Keratinocyte (primary cell): Measurements from ENCODE around the gene IFT81. TPM values are rescaled to one million over a fixed set of nuclear protein-coding genes. Genes with fewer than 3 reads are reported as not detected.
A peak's percentile ranks its signal among the peaks of the same experiment; 100 is the strongest.

ENCODE experiments used
- DNase-seq: peaks from one replicate; pipeline ENCODE4 v3.0.0-alpha.2; 2011; ENCODE audit warnings: low read depth, missing footprints, low spot score
- FAIRE-seq: peaks from 2 replicates; lab custom pipeline; 2011; peaks lifted over from hg19 to GRCh38; lab: Jason Lieb, UNC
- H2AFZ ChIP-seq: 2 replicates; pipeline ENCODE4 v1.6.0; 2012; ENCODE audit warnings: low read length, control low read depth, inconsistent platforms; ENCODE audit not compliant: control insufficient read depth
- H3K27ac ChIP-seq: 2 replicates; pipeline ENCODE4 v1.5.1; 2011; ENCODE audit warnings: low read length; ENCODE audit not compliant: control insufficient read depth, insufficient read depth
- H3K27me3 ChIP-seq: 3 replicates; pipeline ENCODE4 v1.6.0; 2011; ENCODE audit warnings: low read length; ENCODE audit not compliant: control insufficient read depth, insufficient read depth; ENCODE audit errors: extremely low read depth
- H3K36me3 ChIP-seq, 2 experiments: 2 replicates in 1 of 2; 3 replicates in 1 of 2; pipeline ENCODE4 v1.5.1; 2011; ENCODE audit warnings: low read length in 2 of 2, mild to moderate bottlenecking in 1 of 2; ENCODE audit not compliant: control insufficient read depth in 2 of 2, insufficient read depth in 2 of 2; ENCODE audit errors: extremely low read depth in 1 of 2
- H3K4me1 ChIP-seq: 3 replicates; pipeline ENCODE4 v1.5.1; 2011; ENCODE audit warnings: low read length; ENCODE audit not compliant: control insufficient read depth, insufficient read depth; ENCODE audit errors: extremely low read depth
- H3K4me2 ChIP-seq: 3 replicates; pipeline ENCODE4 v1.6.0; 2011; ENCODE audit warnings: low read depth, low read length; ENCODE audit not compliant: control insufficient read depth, insufficient read depth; ENCODE audit errors: extremely low read depth
- H3K4me3 ChIP-seq, 3 experiments: fragments of 200-600 bp in 1 of 3; sonication (generic) in 1 of 3; 2 replicates in 2 of 3; 3 replicates in 1 of 3; pipeline ENCODE4 v1.5.1; 2011 to 2016; ENCODE audit warnings: low read length in 3 of 3, mild to moderate bottlenecking in 3 of 3, control low read depth in 2 of 3, inconsistent platforms in 1 of 3, low read depth in 1 of 3, mixed read lengths in 1 of 3, mixed run types in 1 of 3, moderate library complexity in 1 of 3; ENCODE audit not compliant: control insufficient read depth in 2 of 3, insufficient read depth in 2 of 3; ENCODE audit errors: extremely low read depth in 1 of 3
- H3K79me2 ChIP-seq: 2 replicates; pipeline ENCODE4 v1.6.0; 2012; ENCODE audit warnings: low read length; ENCODE audit not compliant: control insufficient read depth, insufficient read depth
- H3K9ac ChIP-seq: 3 replicates; pipeline ENCODE4 v1.6.0; 2011; ENCODE audit warnings: low read length; ENCODE audit not compliant: control insufficient read depth, insufficient read depth; ENCODE audit errors: extremely low read depth
- H3K9me1 ChIP-seq: 3 replicates; pipeline ENCODE4 v1.6.0; 2011; ENCODE audit warnings: low read length; ENCODE audit not compliant: control insufficient read depth, insufficient read depth; ENCODE audit errors: extremely low read depth
- H3K9me3 ChIP-seq: 2 replicates; pipeline ENCODE4 v1.5.1; 2012; ENCODE audit warnings: low read depth, low read length; ENCODE audit not compliant: control insufficient read depth
- H4K20me1 ChIP-seq: 3 replicates; pipeline ENCODE4 v1.6.0; 2011; ENCODE audit warnings: low read length; ENCODE audit not compliant: control insufficient read depth, insufficient read depth; ENCODE audit errors: extremely low read depth
- EZH2 ChIP-seq: IDR thresholded peaks from one replicate; pipeline ENCODE4 v1.6.1; 2012; ENCODE audit warnings: inconsistent platforms, mild to moderate bottlenecking, low read length, moderate library complexity
- dilution Hi-C: fragments of 300-500 bp; cut with MboI; formaldehyde crosslinking; loops from one replicate; pipeline ENCODE4 v1.7.0; 2020; ENCODE audit warnings: low sequenced_read_pairs; ENCODE audit not compliant: extremely low pct_ligation_motif_present
- polyA plus RNA-seq, 5 experiments: library from polyadenylated mRNA; depleted of rRNA in 3 of 5; stranded (reverse) in 3 of 5; stranded (forward) in 1 of 5; unstranded in 1 of 5; fragments of >200 nt; gene quantifications; 1 replicate in 1 of 5; 2 replicates in 3 of 5; 3 replicates in 1 of 5; pipeline versions ENCODE4 v1.2.1 to v1.2.3, GENCODE V29; 2011 to 2012; ENCODE audit warnings: missing spikeins in 2 of 5, low read depth in 1 of 5, low replicate concordance in 1 of 5
- TF ChIP-seq, protein P1 (sequence below), 3 experiments: IDR thresholded peaks in 1 of 3; conservative IDR thresholded peaks in 1 of 3; optimal IDR thresholded peaks in 1 of 3; 2 replicates in 2 of 3; 3 replicates in 1 of 3; pipeline versions ENCODE3 to v1.5.1; 2011; ENCODE audit warnings: low read length in 3 of 3, mild to moderate bottlenecking in 3 of 3, moderate library complexity in 2 of 3, control low read depth in 1 of 3, inconsistent platforms in 1 of 3; ENCODE audit not compliant: insufficient read depth in 2 of 3; ENCODE audit errors: extremely low read depth in 1 of 3

Gene IFT81
- polyA plus RNA-seq, 1 donor (not counting 4 experiments of a cell fraction or from before 2014, with no cell fraction given) = 8.9 TPM

DNA sequence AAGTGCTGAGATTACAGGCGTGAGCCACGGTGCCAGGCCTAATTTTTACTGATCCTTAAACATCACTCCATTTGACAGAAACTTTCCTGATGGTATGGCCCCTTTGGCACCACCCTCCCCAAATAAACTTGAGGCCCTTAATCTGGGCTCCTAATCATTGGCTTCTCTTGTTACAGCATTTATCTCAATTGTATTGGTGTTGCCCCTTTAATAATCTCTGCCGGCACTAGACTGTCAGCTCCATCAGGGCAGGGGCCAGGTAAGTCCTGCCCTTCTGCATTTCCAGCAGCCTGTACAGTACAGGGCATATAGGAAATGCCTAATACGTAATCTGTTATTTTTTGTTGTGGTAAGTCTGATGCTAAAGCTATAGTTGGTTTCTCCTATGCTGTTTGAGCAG is 1.2 kb upstream of the IFT81 start:
- DNase-seq = no peak
- Histone ChIP-seq H3K36me3 (no peaks in the 10 kb centered on the region), H3K79me2 (peaks cover 8% of the 10 kb centered on the region), H4K20me1 (no peaks in the 10 kb centered on the region), H3K27ac (no peak overlapping the region), H3K4me3 (no peak overlapping the region), H3K4me2 (no peak overlapping the region), H3K9me1 (no peaks in the 10 kb centered on the region), H3K9ac (no peak overlapping the region), H3K9me3 (no peaks in the 10 kb centered on the region), H3K4me1 (peaks cover 6% of the 10 kb centered on the region), H3K27me3 (no peaks in the 10 kb centered on the region), H2AFZ (no peak overlapping the region)
- dilution Hi-C loops = no loop called here
- FAIRE-seq = no peak
- TF ChIP-seq EZH2 = no peak
- TF ChIP-seq, protein P1, sequence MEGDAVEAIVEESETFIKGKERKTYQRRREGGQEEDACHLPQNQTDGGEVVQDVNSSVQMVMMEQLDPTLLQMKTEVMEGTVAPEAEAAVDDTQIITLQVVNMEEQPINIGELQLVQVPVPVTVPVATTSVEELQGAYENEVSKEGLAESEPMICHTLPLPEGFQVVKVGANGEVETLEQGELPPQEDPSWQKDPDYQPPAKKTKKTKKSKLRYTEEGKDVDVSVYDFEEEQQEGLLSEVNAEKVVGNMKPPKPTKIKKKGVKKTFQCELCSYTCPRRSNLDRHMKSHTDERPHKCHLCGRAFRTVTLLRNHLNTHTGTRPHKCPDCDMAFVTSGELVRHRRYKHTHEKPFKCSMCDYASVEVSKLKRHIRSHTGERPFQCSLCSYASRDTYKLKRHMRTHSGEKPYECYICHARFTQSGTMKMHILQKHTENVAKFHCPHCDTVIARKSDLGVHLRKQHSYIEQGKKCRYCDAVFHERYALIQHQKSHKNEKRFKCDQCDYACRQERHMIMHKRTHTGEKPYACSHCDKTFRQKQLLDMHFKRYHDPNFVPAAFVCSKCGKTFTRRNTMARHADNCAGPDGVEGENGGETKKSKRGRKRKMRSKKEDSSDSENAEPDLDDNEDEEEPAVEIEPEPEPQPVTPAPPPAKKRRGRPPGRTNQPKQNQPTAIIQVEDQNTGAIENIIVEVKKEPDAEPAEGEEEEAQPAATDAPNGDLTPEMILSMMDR (optimal IDR thresholded peaks at IDR 0.05 in 1 of 3, IDR thresholded peaks at IDR 0.05 in 1 of 3, conservative IDR thresholded peaks at IDR 0.05 in 1 of 3; ENCODE audit: extremely low read depth in 1 of 3, insufficient read depth in 2 of 3, low read length in 3 of 3) = no peak

DNA sequence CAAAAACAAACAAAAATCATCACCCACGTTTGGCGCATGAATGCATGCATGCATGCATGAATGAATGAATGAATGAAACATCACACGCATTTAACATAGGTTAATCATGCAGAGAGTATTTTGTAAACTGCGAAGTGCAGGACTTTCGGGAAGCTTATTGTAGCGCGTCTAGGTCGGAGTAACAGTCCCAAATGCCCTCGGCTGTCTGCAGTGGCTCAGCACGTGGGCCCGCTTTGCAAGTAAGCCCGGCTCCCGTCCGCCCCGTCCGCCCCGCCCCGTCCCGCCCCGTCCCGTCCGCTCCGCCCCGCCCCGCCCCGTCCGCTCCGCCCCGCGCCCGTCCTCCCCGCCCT is 263 bp upstream of the IFT81 start:
- Histone ChIP-seq H3K4me1 (peaks cover 6% of the 10 kb centered on the region), H2AFZ (peak overlapping the region; percentile 47), H3K9me3 (no peaks in the 10 kb centered on the region), H3K79me2 (peaks cover 8% of the 10 kb centered on the region), H3K27me3 (no peaks in the 10 kb centered on the region), H3K4me3 (peak overlapping the region in 1 of 3 experiments; percentile 99), H3K9me1 (no peaks in the 10 kb centered on the region), H3K4me2 (peak overlapping the region; percentile 77), H3K9ac (no peak overlapping the region), H4K20me1 (no peaks in the 10 kb centered on the region), H3K27ac (no peak overlapping the region), H3K36me3 (no peaks in the 10 kb centered on the region)
- dilution Hi-C loops = no loop called here
- TF ChIP-seq EZH2 = no peak
- TF ChIP-seq, protein P1 (optimal IDR thresholded peaks at IDR 0.05 in 1 of 3, IDR thresholded peaks at IDR 0.05 in 1 of 3, conservative IDR thresholded peaks at IDR 0.05 in 1 of 3; ENCODE audit: extremely low read depth in 1 of 3, insufficient read depth in 2 of 3, low read length in 3 of 3) = no peak
- FAIRE-seq = no peak
- DNase-seq = no peak
